IPS-18a (cell line): ENCODE data around the gene SORCS2.

ENCODE experiments used
- H3K27ac ChIP-seq: one replicate; pipeline ENCODE4 v1.5.1; 2013; ENCODE audit warnings: low read length
- H3K27me3 ChIP-seq: one replicate; pipeline ENCODE4 v1.6.1; 2013; ENCODE audit warnings: mild to moderate bottlenecking, low read length; ENCODE audit not compliant: control insufficient read depth, insufficient read depth
- H3K36me3 ChIP-seq: one replicate; pipeline ENCODE4 v1.6.1; 2013; ENCODE audit warnings: low read depth, low read length; ENCODE audit not compliant: control insufficient read depth
- H3K4me1 ChIP-seq: one replicate; pipeline ENCODE4 v1.6.1; 2013; ENCODE audit warnings: low read depth, low read length; ENCODE audit not compliant: control insufficient read depth
- H3K4me3 ChIP-seq: one replicate; pipeline ENCODE4 v1.5.1; 2013; ENCODE audit warnings: low read length
- H3K9ac ChIP-seq: one replicate; pipeline ENCODE4 v1.6.1; 2013; ENCODE audit warnings: mild to moderate bottlenecking, low read length, moderate library complexity
- H3K9me3 ChIP-seq: one replicate; pipeline ENCODE4 v1.6.1; 2013; ENCODE audit warnings: low read depth, low read length; ENCODE audit not compliant: control insufficient read depth

Gene SORCS2

GRCh38 chr4:7243609-7244330, 51.4 kb downstream of the SORCS2 start:
- Histone ChIP-seq H3K36me3 (no peaks in the 10 kb centered on the region), H3K9me3 (no peaks in the 10 kb centered on the region), H3K4me1 (no peaks in the 10 kb centered on the region), H3K27me3 (no peaks in the 10 kb centered on the region), H3K9ac (no peak overlapping the region), H3K27ac (no peak overlapping the region), H3K4me3 (no peak overlapping the region)

DNA sequence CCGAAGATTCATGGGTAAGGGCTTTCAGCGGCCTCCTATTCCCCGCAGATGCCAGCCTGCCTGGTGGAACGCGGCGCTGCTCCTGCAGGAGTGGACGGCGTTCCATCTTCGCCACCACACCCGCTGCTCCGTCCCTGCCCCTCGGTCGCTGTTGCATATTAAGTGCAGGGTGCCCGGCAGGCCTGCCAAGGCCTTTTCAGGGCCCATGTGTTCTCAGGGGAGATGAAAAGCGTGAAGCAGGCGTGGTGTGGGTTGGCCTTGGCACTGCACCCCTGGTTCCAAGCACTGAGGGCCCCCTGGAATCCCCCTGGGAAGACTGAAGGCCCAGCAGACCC, 52.0 kb downstream of the SORCS2 start:
- no peaks in the 10 kb centered on the region for H3K9me3 ChIP-seq
- H3K36me3 ChIP-seq = no peaks in the 10 kb centered on the region
- H3K9ac ChIP-seq = no peak overlapping the region
- no peak overlapping the region for H3K4me3 ChIP-seq
- H3K4me1 ChIP-seq = no peaks in the 10 kb centered on the region
- H3K27ac ChIP-seq = no peak overlapping the region
- no peaks in the 10 kb centered on the region for H3K27me3 ChIP-seq

- H3K27me3 ChIP-seq = no peaks in the 10 kb centered on the region
- H3K4me1 ChIP-seq = no peaks in the 10 kb centered on the region
- H3K9me3 ChIP-seq = no peaks in the 10 kb centered on the region
- no peak overlapping the region for H3K4me3 ChIP-seq
- H3K36me3 ChIP-seq = no peaks in the 10 kb centered on the region
- H3K27ac ChIP-seq = no peak overlapping the region
- no peak overlapping the region for H3K9ac ChIP-seq
Measured at GRCh38 chr4:7244751-7245320, 52.5 kb downstream of the SORCS2 start.

DNA sequence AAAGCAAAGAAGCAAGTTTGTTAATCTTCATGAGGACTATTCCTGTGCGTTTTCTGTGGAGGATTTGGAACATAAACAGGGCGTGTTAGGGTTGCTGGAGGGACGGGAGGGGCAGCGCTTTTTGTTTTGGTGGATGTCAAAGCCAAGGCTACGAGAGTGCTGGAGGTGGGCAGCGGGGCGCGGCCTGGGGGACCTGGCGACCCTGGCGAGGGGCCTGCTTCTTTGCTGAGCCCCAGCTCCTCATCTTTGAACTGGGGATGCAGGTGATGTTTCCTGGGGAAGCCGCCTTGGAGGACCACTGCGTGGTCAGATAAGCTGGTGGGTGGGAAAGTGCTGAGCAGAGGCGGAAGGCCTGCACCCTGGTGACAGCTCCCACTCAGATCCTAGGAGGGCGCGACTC, 55.2 kb downstream of the SORCS2 start:
- no peaks in the 10 kb centered on the region for H3K4me1 ChIP-seq
- H3K27ac ChIP-seq = no peak overlapping the region
- H3K4me3 ChIP-seq = no peak overlapping the region
- no peaks in the 10 kb centered on the region for H3K9me3 ChIP-seq
- no peaks in the 10 kb centered on the region for H3K36me3 ChIP-seq
- H3K9ac ChIP-seq = no peak overlapping the region
- no peaks in the 10 kb centered on the region for H3K27me3 ChIP-seq

DNA sequence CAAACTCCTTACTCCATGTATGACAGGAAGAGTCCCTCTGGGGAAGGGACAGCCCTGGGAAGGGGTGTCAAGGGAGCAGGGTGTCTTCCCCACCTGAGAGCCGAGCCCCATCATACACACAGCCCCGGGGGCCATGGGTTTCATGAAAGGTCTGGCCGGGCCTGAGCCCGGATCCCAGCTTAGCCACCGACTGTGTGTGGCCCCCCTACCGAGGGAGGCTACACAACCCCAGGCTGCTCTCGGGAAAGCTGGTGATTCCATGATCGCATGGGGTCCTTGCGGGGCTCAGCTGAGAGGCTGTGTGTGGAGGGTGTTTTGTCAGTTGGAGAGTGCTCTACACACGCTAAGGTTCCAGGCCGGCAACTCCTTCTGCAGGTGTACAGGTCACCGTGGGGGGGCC, 55.6 kb downstream of the SORCS2 start:
- no peak overlapping the region for H3K9ac ChIP-seq
- no peak overlapping the region for H3K4me3 ChIP-seq
- H3K27me3 ChIP-seq = no peaks in the 10 kb centered on the region
- H3K36me3 ChIP-seq = no peaks in the 10 kb centered on the region
- H3K27ac ChIP-seq = no peak overlapping the region
- no peaks in the 10 kb centered on the region for H3K9me3 ChIP-seq
- H3K4me1 ChIP-seq = no peaks in the 10 kb centered on the region

GRCh38 chr4:7248857-7249256, 56.5 kb downstream of the SORCS2 start:
- Histone ChIP-seq H3K27me3 (no peaks in the 10 kb centered on the region), H3K4me3 (no peak overlapping the region), H3K4me1 (no peaks in the 10 kb centered on the region), H3K36me3 (no peaks in the 10 kb centered on the region), H3K9me3 (no peaks in the 10 kb centered on the region), H3K9ac (no peak overlapping the region), H3K27ac (no peak overlapping the region)

GRCh38 chr4:7251321-7251720, 59.0 kb downstream of the SORCS2 start:
- Histone ChIP-seq H3K27ac (no peak overlapping the region), H3K4me1 (no peaks in the 10 kb centered on the region), H3K27me3 (no peaks in the 10 kb centered on the region), H3K9me3 (no peaks in the 10 kb centered on the region), H3K36me3 (no peaks in the 10 kb centered on the region), H3K9ac (no peak overlapping the region), H3K4me3 (no peak overlapping the region)

DNA sequence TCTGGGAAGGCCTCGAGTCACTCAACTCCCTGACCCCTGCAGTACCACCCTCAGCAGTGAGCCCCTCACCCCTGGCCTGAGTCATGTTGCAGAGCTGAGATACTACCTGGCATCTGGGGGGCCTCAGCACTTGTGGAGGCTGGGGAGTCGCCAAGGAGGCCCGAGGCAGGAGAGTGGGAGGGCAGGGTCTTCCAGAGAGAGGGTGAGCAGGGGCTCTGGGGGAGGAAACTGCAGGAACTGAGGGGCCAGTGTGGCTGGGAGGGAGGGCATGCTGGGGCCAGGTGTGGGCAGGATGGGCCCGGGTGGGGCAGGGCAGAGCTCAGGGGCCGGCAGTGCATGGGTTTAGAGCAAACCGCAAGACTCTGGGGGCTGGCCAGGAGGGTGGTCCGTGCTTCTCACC, 59.7 kb downstream of the SORCS2 start:
- Histone ChIP-seq H3K27me3 (no peaks in the 10 kb centered on the region), H3K9ac (no peak overlapping the region), H3K36me3 (no peaks in the 10 kb centered on the region), H3K27ac (no peak overlapping the region), H3K9me3 (no peaks in the 10 kb centered on the region), H3K4me3 (no peak overlapping the region), H3K4me1 (no peaks in the 10 kb centered on the region)

DNA sequence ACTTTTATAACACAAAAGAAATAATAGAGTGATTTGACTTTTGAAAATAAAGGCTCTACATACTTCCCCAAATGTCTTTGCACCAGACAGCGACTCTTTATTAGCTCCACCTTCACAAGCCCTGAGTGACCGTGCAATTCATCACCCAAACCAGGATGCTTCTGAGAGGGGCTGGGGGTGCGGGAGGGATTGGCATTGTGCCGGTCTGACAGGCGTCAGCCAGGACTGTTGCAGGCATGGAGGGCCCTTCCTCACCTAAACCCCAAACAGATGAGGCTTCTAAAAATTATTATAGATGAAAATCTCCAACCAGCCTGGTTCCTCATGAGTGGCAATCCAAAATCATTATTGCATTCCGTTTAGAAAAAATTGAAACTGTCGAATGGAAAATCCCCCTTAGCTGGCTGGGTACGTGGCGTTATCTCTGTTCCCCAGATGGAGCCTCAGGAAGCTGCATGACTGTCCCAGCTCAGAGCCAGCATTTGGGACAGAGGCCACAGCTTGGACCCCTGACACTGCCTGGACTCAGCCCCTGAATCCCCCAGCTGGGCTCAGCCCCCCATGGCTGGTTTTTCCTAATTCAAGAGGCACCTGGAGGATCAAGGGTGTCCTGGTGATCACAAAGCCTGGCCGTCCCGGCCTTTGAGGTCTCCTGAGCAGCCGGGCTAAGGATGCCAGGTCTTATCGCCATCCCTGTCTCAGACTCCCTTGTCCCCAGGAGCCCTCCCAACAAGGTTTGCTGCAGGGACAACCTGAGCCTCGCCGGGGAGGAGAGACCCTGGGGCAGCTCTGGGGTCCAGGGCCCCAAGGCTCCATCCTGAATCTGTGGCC, 60.4 kb downstream of the SORCS2 start:
- H3K36me3 ChIP-seq = no peaks in the 10 kb centered on the region
- no peaks in the 10 kb centered on the region for H3K4me1 ChIP-seq
- no peak overlapping the region for H3K9ac ChIP-seq
- no peaks in the 10 kb centered on the region for H3K9me3 ChIP-seq
- no peak overlapping the region for H3K4me3 ChIP-seq
- H3K27ac ChIP-seq = no peak overlapping the region
- H3K27me3 ChIP-seq = no peaks in the 10 kb centered on the region

- H3K36me3 ChIP-seq = no peaks in the 10 kb centered on the region
- no peaks in the 10 kb centered on the region for H3K4me1 ChIP-seq
- H3K4me3 ChIP-seq = no peak overlapping the region
Measured at GRCh38 chr4:7253341-7253700, 61.0 kb downstream of the SORCS2 start.

DNA sequence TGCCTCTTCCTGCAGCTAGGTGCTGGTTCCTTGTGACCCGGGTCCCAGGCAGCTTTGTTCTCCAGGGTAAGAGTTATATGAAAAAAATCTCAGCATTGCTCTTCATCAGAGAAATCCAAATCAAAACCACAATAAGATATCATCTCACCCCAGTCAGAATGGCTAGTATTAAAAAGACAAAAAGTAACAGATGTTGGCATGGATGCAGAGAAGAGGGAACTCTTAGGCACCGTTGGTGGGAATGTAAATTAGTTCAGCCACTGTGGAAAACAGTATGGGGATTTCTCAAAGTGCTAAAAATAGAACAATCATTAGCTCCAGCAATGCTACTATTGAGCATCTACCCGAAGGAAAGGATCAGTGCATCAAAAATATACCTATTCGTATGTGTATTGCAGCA, 61.5 kb downstream of the SORCS2 start:
- Histone ChIP-seq H3K27me3 (no peaks in the 10 kb centered on the region), H3K4me1 (no peaks in the 10 kb centered on the region), H3K27ac (no peak overlapping the region), H3K36me3 (no peaks in the 10 kb centered on the region), H3K9me3 (no peaks in the 10 kb centered on the region), H3K9ac (no peak overlapping the region), H3K4me3 (no peak overlapping the region)

More at GRCh38 chr4:7253341-7253700, 61.0 kb downstream of the SORCS2 start:
- H3K9ac ChIP-seq = no peak overlapping the region
- no peaks in the 10 kb centered on the region for H3K9me3 ChIP-seq
- H3K27ac ChIP-seq = no peak overlapping the region
- H3K27me3 ChIP-seq = no peaks in the 10 kb centered on the region
